HepG2 (cell line): Measurements from ENCODE around the gene GABRR2. TPM values are rescaled to one million over a fixed set of nuclear protein-coding genes. Genes with fewer than 3 reads are reported as not detected.

Experiments
- ATAC-seq: fragments of 200-7000 bp; cut with Tn5 transposase; 3 replicates; pipeline ENCODE4 v1.9.1; 2020; ENCODE audit warnings: mild to moderate bottlenecking, moderate library complexity
- BruUV-seq: library from RNA; stranded (reverse); fragments of 400-500 nt; replicated peaks from 2 replicates; lab custom pipeline; 2021; lab: Mats Ljungman, UMichigan
- CTCF ChIA-PET: fragments of 300-600 bp; formaldehyde crosslinking; extraction: SDS; loops from one replicate; lab custom pipeline; 2021; ENCODE audit warnings: low total read pairs, inconsistent platforms, low intra/inter-chr PET ratio; lab: Yijun Ruan, JAX
- POLR2A ChIA-PET: fragments of 350-600 bp; sonication (Branson Sonifier 250); formaldehyde crosslinking; loops from one replicate; lab custom pipeline; 2020; ENCODE audit warnings: antibody characterized with exemption, inconsistent platforms; lab: Yijun Ruan, JAX
- DNase-seq: peaks from one replicate; pipeline ENCODE4 v3.0.0-alpha.2; 2015; ENCODE audit warnings: low spot score
- FAIRE-seq: peaks from 3 replicates; lab custom pipeline; 2011; peaks lifted over from hg19 to GRCh38; lab: Jason Lieb, UNC
- H2AFZ ChIP-seq: one replicate; pipeline ENCODE4 v1.6.1; 2011; ENCODE audit warnings: low read length, inconsistent platforms
- H3K27ac ChIP-seq: fragments of 300-600 bp; 3 replicates; pipeline ENCODE4 v1.8.0; 2011; ENCODE audit warnings: mixed run types, mild to moderate bottlenecking, mixed read lengths, low read length, inconsistent platforms; ENCODE audit not compliant: insufficient read depth; ENCODE audit errors: extremely low read length
- H3K27me3 ChIP-seq, 2 experiments: fragments of 200-600 bp in 1 of 2; 2 replicates in 1 of 2; 3 replicates in 1 of 2; pipeline versions ENCODE4 v1.6.0 to v1.8.0; 2011; ENCODE audit warnings: low read length in 2 of 2, mild to moderate bottlenecking in 2 of 2, moderate library complexity in 2 of 2, inconsistent platforms in 1 of 2; ENCODE audit not compliant: insufficient read depth in 2 of 2, control insufficient read depth in 1 of 2
- H3K36me3 ChIP-seq, 2 experiments: fragments of 200-600 bp in 1 of 2; replicated peaks in 1 of 2; 2 replicates in 1 of 2; 3 replicates in 1 of 2; pipeline versions ENCODE4 v1.5.1 to v1.8.0; 2011; ENCODE audit warnings: low read length in 2 of 2, inconsistent platforms in 1 of 2; ENCODE audit not compliant: insufficient read depth in 2 of 2, control insufficient read depth in 1 of 2
- H3K4me1 ChIP-seq: 2 replicates; pipeline ENCODE4 v1.5.1; 2012; ENCODE audit warnings: low read length, inconsistent platforms; ENCODE audit not compliant: insufficient read depth
- H3K4me2 ChIP-seq: 2 replicates; pipeline ENCODE4 v1.6.0; 2011; ENCODE audit warnings: low read depth, low read length, inconsistent platforms
- H3K4me3 ChIP-seq, 3 experiments: fragments of 200-600 bp in 1 of 3; sonication (generic), shearing (Covaris generic) in 1 of 3; replicated peaks in 1 of 3; 2 replicates each; pipeline ENCODE4 v1.5.1; 2011 to 2016; ENCODE audit warnings: low read length in 3 of 3, inconsistent platforms in 2 of 3, low read depth in 2 of 3, mild to moderate bottlenecking in 2 of 3, control low read depth in 1 of 3, mixed read lengths in 1 of 3; ENCODE audit not compliant: insufficient read depth in 1 of 3
- H3K79me2 ChIP-seq: one replicate; pipeline ENCODE4 v1.6.1; 2011; ENCODE audit warnings: low read length, inconsistent platforms; ENCODE audit not compliant: insufficient read depth
- H3K9ac ChIP-seq: 2 replicates; pipeline ENCODE4 v1.6.0; 2011; ENCODE audit warnings: mild to moderate bottlenecking, low read depth, low read length, inconsistent platforms; ENCODE audit not compliant: insufficient read depth
- H3K9me3 ChIP-seq: 2 replicates; pipeline ENCODE4 v1.5.1; 2012; ENCODE audit warnings: mild to moderate bottlenecking, low read length
- H4K20me1 ChIP-seq: 2 replicates; pipeline ENCODE4 v1.6.0; 2011; ENCODE audit warnings: inconsistent platforms, mild to moderate bottlenecking, low read length, moderate library complexity; ENCODE audit not compliant: insufficient read depth
- CHCHD3 ChIP-seq: sonication (generic); formaldehyde crosslinking; IDR thresholded peaks from 2 replicates; pipeline ENCODE4 v1.8.0; 2022; ENCODE audit warnings: mild to moderate bottlenecking, missing genetic modification reagents, moderate library complexity
- PTBP1 ChIP-seq: fragments of 200-400 bp; formaldehyde crosslinking; IDR thresholded peaks from 2 replicates; pipeline ENCODE4 v1.6.1; 2018; ENCODE audit warnings: low read length, low read depth; ENCODE audit not compliant: poor library complexity, severe bottlenecking
- ZKSCAN8 ChIP-seq: IDR thresholded peaks from 2 replicates; pipeline ENCODE4 v1.6.1; 2016; ENCODE audit warnings: borderline replicate concordance, missing genetic modification reagents, missing compliant biosample characterization
- WGBS: methylation state at CpG from one replicate; pipeline ENCODE4 v1.1.6; 2017; ENCODE audit warnings: low lambda C conversion rate; 5-methylcytosine and 5-hydroxymethylcytosine counted together
- in situ Hi-C: cut with HindIII; loops from 2 replicates; pipeline ENCODE4 v1.10.0; 2017; ENCODE audit warnings: low pct_unique_long_range_greater_than_20kb; ENCODE audit not compliant: extremely low pct_ligation_motif_present
- intact Hi-C: fragments of 100-400 bp; cut with micrococcal nuclease; formaldehyde crosslinking; loops from one replicate; pipeline ENCODE4 v1.10.0; 2022; ENCODE audit not compliant: unreplicated experiment
- polyA plus RNA-seq, 8 experiments: library from polyadenylated mRNA; depleted of rRNA in 3 of 8; stranded (reverse) in 7 of 8; unstranded in 1 of 8; fragments of >200 nt; fragmentation: Illumina TruSeq in 4 of 8; extraction: Trizol in 4 of 8; gene quantifications; 2 replicates each; pipeline versions ENCODE4 v1.2.1 to v1.2.3, GENCODE V29; 2011 to 2016; ENCODE audit warnings: low read depth in 4 of 8, missing spikeins in 1 of 8, mixed read lengths in 1 of 8; ENCODE audit not compliant: insufficient read depth in 1 of 8
- total RNA-seq, 5 experiments: library from RNA; depleted of rRNA; stranded (reverse); fragments of >200 nt; fragmentation: Illumina TruSeq; extraction: Trizol; gene quantifications; 2 replicates each; pipeline ENCODE4 v1.2.3, GENCODE V29; 2016; ENCODE audit warnings: low read depth in 1 of 5
- TF ChIP-seq, protein P1 (sequence below): sonication (generic); formaldehyde crosslinking; IDR thresholded peaks from 2 replicates; pipeline ENCODE4 v1.5.0; 2020; ENCODE audit warnings: missing genetic modification reagents
- TF ChIP-seq, protein P2 (sequence below): fragments of 450-650 bp; IDR thresholded peaks from 2 replicates; pipeline ENCODE4 v1.6.1; 2016

GABRR2 gene
- total and polyA plus RNA-seq, 2 of the 13 experiments (the other 11 are each of a cell fraction or from before 2014, with no cell fraction given) = 0.13 TPM; not detected in 1

DNA sequence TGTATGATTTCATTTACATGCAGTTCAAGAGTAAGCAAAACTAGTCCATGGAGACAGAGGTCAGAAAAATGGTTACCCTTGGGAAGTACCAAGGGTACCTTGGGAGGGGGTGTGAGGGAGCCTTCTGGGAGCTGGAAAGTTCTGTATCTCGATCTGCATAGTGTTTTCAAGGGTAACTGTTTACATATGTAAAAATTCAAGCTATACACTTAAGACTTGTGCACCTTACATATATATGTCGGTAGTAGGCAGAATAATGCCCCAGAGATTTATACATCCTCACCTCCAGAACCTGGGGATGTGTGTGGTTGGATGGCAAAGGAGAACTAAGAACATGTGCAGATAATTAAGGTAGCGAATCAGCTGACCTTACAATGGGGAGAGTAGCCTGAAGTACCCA lies 31.0 kb downstream of the GABRR2 start (continued):
- TF ChIP-seq ZKSCAN8 = no peak
- TF ChIP-seq CHCHD3 (CRISPR knock-in tag) = no peak
- TF ChIP-seq, protein P1, sequence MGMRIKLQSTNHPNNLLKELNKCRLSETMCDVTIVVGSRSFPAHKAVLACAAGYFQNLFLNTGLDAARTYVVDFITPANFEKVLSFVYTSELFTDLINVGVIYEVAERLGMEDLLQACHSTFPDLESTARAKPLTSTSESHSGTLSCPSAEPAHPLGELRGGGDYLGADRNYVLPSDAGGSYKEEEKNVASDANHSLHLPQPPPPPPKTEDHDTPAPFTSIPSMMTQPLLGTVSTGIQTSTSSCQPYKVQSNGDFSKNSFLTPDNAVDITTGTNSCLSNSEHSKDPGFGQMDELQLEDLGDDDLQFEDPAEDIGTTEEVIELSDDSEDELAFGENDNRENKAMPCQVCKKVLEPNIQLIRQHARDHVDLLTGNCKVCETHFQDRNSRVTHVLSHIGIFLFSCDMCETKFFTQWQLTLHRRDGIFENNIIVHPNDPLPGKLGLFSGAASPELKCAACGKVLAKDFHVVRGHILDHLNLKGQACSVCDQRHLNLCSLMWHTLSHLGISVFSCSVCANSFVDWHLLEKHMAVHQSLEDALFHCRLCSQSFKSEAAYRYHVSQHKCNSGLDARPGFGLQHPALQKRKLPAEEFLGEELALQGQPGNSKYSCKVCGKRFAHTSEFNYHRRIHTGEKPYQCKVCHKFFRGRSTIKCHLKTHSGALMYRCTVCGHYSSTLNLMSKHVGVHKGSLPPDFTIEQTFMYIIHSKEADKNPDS = no peak

DNA sequence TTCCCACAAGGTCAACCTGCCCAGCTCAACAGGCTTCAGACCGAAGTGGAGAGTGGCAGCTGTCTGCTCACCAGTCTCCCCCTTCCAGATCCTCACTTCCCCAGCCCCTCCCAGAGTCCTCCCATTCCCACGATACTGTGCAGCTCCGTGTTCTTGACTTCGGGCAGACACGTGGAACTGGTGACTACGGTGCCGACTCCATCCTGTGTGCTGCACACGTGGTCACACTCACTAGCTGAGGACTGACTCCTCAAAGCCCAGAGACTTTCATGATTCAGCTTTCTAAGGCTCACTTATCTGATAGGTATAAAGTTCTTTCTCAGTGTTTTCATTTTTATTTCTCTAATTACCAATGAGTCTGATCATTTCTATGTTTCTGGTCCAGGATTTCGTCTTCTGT lies 32.4 kb downstream of the GABRR2 start:
- no peak overlapping the region for H3K9ac ChIP-seq
- H3K36me3 ChIP-seq = no peaks in the 10 kb centered on the region
- H4K20me1 ChIP-seq = no peaks in the 10 kb centered on the region
- H3K27me3 ChIP-seq = peaks cover 2 to 26% of the 10 kb centered on the region in 2 experiments; a peak in 3 of 5 replicates
- in situ Hi-C loops = no loop called here
- ATAC-seq = no peak
- no peaks in the 10 kb centered on the region for H3K4me1 ChIP-seq
- no peaks in the 10 kb centered on the region for H3K79me2 ChIP-seq
- H3K4me3 ChIP-seq = no peak overlapping the region
- no peak for DNase-seq
- H3K27ac ChIP-seq = no peak overlapping the region
- POLR2A ChIA-PET = no interaction called here
- TF ChIP-seq, protein P2, sequence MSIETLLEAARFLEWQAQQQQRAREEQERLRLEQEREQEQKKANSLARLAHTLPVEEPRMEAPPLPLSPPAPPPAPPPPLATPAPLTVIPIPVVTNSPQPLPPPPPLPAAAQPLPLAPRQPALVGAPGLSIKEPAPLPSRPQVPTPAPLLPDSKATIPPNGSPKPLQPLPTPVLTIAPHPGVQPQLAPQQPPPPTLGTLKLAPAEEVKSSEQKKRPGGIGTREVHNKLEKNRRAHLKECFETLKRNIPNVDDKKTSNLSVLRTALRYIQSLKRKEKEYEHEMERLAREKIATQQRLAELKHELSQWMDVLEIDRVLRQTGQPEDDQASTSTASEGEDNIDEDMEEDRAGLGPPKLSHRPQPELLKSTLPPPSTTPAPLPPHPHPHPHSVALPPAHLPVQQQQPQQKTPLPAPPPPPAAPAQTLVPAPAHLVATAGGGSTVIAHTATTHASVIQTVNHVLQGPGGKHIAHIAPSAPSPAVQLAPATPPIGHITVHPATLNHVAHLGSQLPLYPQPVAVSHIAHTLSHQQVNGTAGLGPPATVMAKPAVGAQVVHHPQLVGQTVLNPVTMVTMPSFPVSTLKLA = peak; percentile 59
- no peak for TF ChIP-seq PTBP1
- TF ChIP-seq, all 625 proteins: peak for 1
- WGBS = 40% methylated on average over 3 of the region's 9 CpGs
- intact Hi-C loops = no loop called here
- CTCF ChIA-PET = no interaction called here
- Histone ChIP-seq H3K9me3 (no peaks in the 10 kb centered on the region), H2AFZ (no peak overlapping the region), H3K4me2 (no peak overlapping the region)
- FAIRE-seq = no peak
- BruUV-seq = no TSS peak
